Naive thymus-derived CD8-positive, alpha-beta T cell (primary cell): Measurements from ENCODE around the gene USP2. TPM values are rescaled to one million over a fixed set of nuclear protein-coding genes. Genes with fewer than 3 reads are reported as not detected.

Experiments used
- ATAC-seq, 2 donors: fragments of 150-1000 bp; cut with Tn5 transposase in 1 of 2; sonication (Bioruptor Pico), chemical (Tn5 transposase) in 1 of 2; 1 replicate in 1 of 2; 2 replicates in 1 of 2; pipeline ENCODE4 v1.10.0; 2021; ENCODE audit warnings: mild to moderate bottlenecking in 2 of 2, moderate library complexity in 2 of 2
- POLR2A ChIA-PET: fragments of 350-600 bp; sonication (Branson Sonifier 250); formaldehyde crosslinking; loops from one replicate; lab custom pipeline; 2021; ENCODE audit warnings: antibody characterized with exemption; lab: Charles Lee
- DNase-seq, 10 donors: peaks; one replicate each; pipeline versions ENCODE4 v3.0.0 to v3.0.0-alpha.2; 2020 to 2022
- H3K27ac Mint-ChIP-seq, 10 donors: one replicate each; pipeline ENCODE4 v1.8.0; 2020 to 2022; ENCODE audit warnings: mild to moderate bottlenecking in 10 of 10, mixed read lengths in 10 of 10, moderate library complexity in 4 of 10, inconsistent platforms in 1 of 10
- H3K27me3 Mint-ChIP-seq, 5 donors: one replicate each; pipeline ENCODE4 v1.8.0; 2021 to 2022; ENCODE audit warnings: mixed read lengths in 5 of 5
- H3K36me3 Mint-ChIP-seq, 3 donors: one replicate each; pipeline ENCODE4 v1.8.0; 2020 to 2022; ENCODE audit warnings: mixed read lengths in 3 of 3, mild to moderate bottlenecking in 2 of 3, inconsistent platforms in 1 of 3
- H3K4me1 Mint-ChIP-seq, 4 donors: one replicate each; pipeline ENCODE4 v1.8.0; 2021 to 2022; ENCODE audit warnings: mixed read lengths in 4 of 4
- H3K4me3 Mint-ChIP-seq, 10 donors: one replicate each; pipeline ENCODE4 v1.8.0; 2020 to 2022; ENCODE audit warnings: mild to moderate bottlenecking in 10 of 10, mixed read lengths in 10 of 10, moderate library complexity in 6 of 10, inconsistent platforms in 1 of 10
- H3K9me3 Mint-ChIP-seq, 9 donors: one replicate each; pipeline ENCODE4 v1.8.0; 2020 to 2022; ENCODE audit warnings: mixed read lengths in 9 of 9, mild to moderate bottlenecking in 3 of 9, inconsistent platforms in 1 of 9, moderate library complexity in 1 of 9
- polyA plus RNA-seq, 3 donors: library from polyadenylated mRNA; unstranded; fragments of 300-500 nt; fragmentation: Illumina TruSeq; gene quantifications; one replicate each; pipeline ENCODE4 v1.2.3, GENCODE V29; 2021
- total RNA-seq, 8 experiments: library from RNA in 2 of 8; stranded (reverse) in 2 of 8; gene quantifications; one replicate each; pipeline ENCODE4 v1.2.3 and lab custom pipeline; 2021 to 2026

USP2 gene
- total and polyA plus RNA-seq, 5 experiments from 2014 or later = 0.13 to 0.23 (median 0.16) TPM; not detected in 2

GRCh38 chr11:119342362-119343130 lies 38.9 kb downstream of the USP2 start:
- Mint-ChIP-seq H3K27ac (peak overlapping the region in 1 of 10 donors; percentile 33), H3K27me3 (peaks cover 9 to 59% (median 39%) of the 10 kb centered on the region in 5 donors), H3K36me3 (peaks cover 0 to 8% (median 2%) of the 10 kb centered on the region in 3 donors), H3K4me1 (peaks cover 10 to 30% (median 19%) of the 10 kb centered on the region in 4 donors), H3K4me3 (no peak overlapping the region), H3K9me3 (no peaks in the 10 kb centered on the region)
- POLR2A ChIA-PET = no interaction called here
- ATAC-seq (no peak), DNase-seq (no peak)

GRCh38 chr11:119342023-119342300 lies 39.5 kb downstream of the USP2 start:
- POLR2A ChIA-PET = no interaction called here
- peaks cover 9 to 53% (median 33%) of the 10 kb centered on the region in 5 donors for H3K27me3 Mint-ChIP-seq
- no peak for ATAC-seq
- peaks cover 10 to 36% (median 23%) of the 10 kb centered on the region in 4 donors for H3K4me1 Mint-ChIP-seq
- H3K27ac Mint-ChIP-seq = peak overlapping the region in 1 of 10 donors; percentile 33
- DNase-seq = no peak
- H3K4me3 Mint-ChIP-seq = no peak overlapping the region
- no peaks in the 10 kb centered on the region for H3K9me3 Mint-ChIP-seq
- H3K36me3 Mint-ChIP-seq = peaks cover 0 to 8% (median 2%) of the 10 kb centered on the region in 3 donors

GRCh38 chr11:119341222-119342022 lies 40.1 kb downstream of the USP2 start:
- POLR2A ChIA-PET = interaction anchor here (1.0 to 1.4 kb wide), 2 partner anchors 28 to 40 kb away, joined by 3 read pairs; no protein-coding TSS in a partner anchor
- ATAC-seq = peak; percentile 25 to 37
- Mint-ChIP-seq H3K4me1 (peaks cover 10 to 41% (median 27%) of the 10 kb centered on the region in 4 donors), H3K4me3 (peak overlapping the region in 8 of 10 donors; percentile 5 to 66 (median 38)), H3K27me3 (peaks cover 9 to 47% (median 28%) of the 10 kb centered on the region in 5 donors), H3K27ac (peak overlapping the region in 3 of 10 donors; percentile 16 to 75 (median 17)), H3K36me3 (peaks cover 0 to 9% (median 3%) of the 10 kb centered on the region in 3 donors), H3K9me3 (no peaks in the 10 kb centered on the region)
- no peak for DNase-seq

- peak in 1 of 10 donors; percentile 61 for DNase-seq
- POLR2A ChIA-PET = interaction anchor here (1.0 to 1.4 kb wide), 2 partner anchors 27 to 40 kb away, joined by 3 read pairs; no protein-coding TSS in a partner anchor
- H3K4me3 Mint-ChIP-seq = peak within 1 kb of the TSS; percentile 5 to 66 (median 34)
Observed at GRCh38 chr11:119340335-119341221, 40.9 kb downstream of the USP2 start, which contains the start of gene C1QTNF5. TSS of gene C1QTNF5 (minus strand) at chr11:119340883. CDS start at chr11:119340397, 486 bp downstream.

GRCh38 chr11:119339589-119340334 lies 41.7 kb downstream of the USP2 start:
- no peaks in the 10 kb centered on the region for H3K9me3 Mint-ChIP-seq
- peaks cover 0 to 10% (median 3%) of the 10 kb centered on the region in 3 donors for H3K36me3 Mint-ChIP-seq
- H3K27me3 Mint-ChIP-seq = peaks cover 9 to 47% (median 24%) of the 10 kb centered on the region in 5 donors
- POLR2A ChIA-PET = interaction anchor here (1.4 kb wide), 1 partner anchor 41 kb away, joined by 3 read pairs; no protein-coding TSS in a partner anchor
- peak overlapping the region in 9 of 10 donors; percentile 26 to 77 (median 63) for H3K4me3 Mint-ChIP-seq
- peaks cover 15 to 58% (median 40%) of the 10 kb centered on the region in 4 donors for H3K4me1 Mint-ChIP-seq
- peak in 1 of 2 donors; percentile 26 for ATAC-seq
- no peak overlapping the region for H3K27ac Mint-ChIP-seq
- DNase-seq = peak in 2 of 10 donors; percentile 48 to 61

More at GRCh38 chr11:119340335-119341221, 40.9 kb downstream of the USP2 start, which contains the start of gene C1QTNF5:
- Mint-ChIP-seq H3K9me3 (no peaks in the 10 kb centered on the region), H3K36me3 (peaks cover 0 to 10% (median 3%) of the 10 kb centered on the region in 3 donors), H3K4me1 (peaks cover 14 to 50% (median 32%) of the 10 kb centered on the region in 4 donors), H3K27ac (peak within 1 kb of the TSS in 3 of 10 donors; percentile 16 to 75 (median 17)), H3K27me3 (peaks cover 9 to 47% (median 28%) of the 10 kb centered on the region in 5 donors)
- ATAC-seq = peak in 1 of 2 donors; percentile 36

- peaks cover 9 to 47% (median 24%) of the 10 kb centered on the region in 5 donors for H3K27me3 Mint-ChIP-seq
- ATAC-seq (no peak), DNase-seq (peak in 1 of 10 donors; percentile 54)
- peak overlapping the region in 9 of 10 donors; percentile 26 to 77 (median 64) for H3K4me3 Mint-ChIP-seq
- H3K4me1 Mint-ChIP-seq = peaks cover 17 to 60% (median 45%) of the 10 kb centered on the region in 4 donors
- POLR2A ChIA-PET = interaction anchor here (1.0 kb wide), 1 partner anchor 133 kb away, joined by 3 read pairs; the partner anchor contains the start of gene CBL
- peaks cover 0 to 10% (median 3%) of the 10 kb centered on the region in 3 donors for H3K36me3 Mint-ChIP-seq
- no peaks in the 10 kb centered on the region for H3K9me3 Mint-ChIP-seq
- peak overlapping the region in 1 of 10 donors; percentile 25 for H3K27ac Mint-ChIP-seq
Observed at GRCh38 chr11:119338965-119339588, 42.4 kb downstream of the USP2 start.

GRCh38 chr11:119338318-119338890 lies 43.1 kb downstream of the USP2 start:
- peak overlapping the region; percentile 2 to 86 (median 64) for H3K4me3 Mint-ChIP-seq
- no peaks in the 10 kb centered on the region for H3K9me3 Mint-ChIP-seq
- peaks cover 0 to 10% (median 3%) of the 10 kb centered on the region in 3 donors for H3K36me3 Mint-ChIP-seq
- peaks cover 17 to 60% (median 49%) of the 10 kb centered on the region in 4 donors for H3K4me1 Mint-ChIP-seq
- H3K27me3 Mint-ChIP-seq = peaks cover 9 to 41% (median 21%) of the 10 kb centered on the region in 5 donors
- ATAC-seq (peak; percentile 29 to 34), DNase-seq (peak; percentile 48 to 79 (median 66))
- POLR2A ChIA-PET = interaction anchor here (1.0 kb wide), 1 partner anchor 132 kb away, joined by 3 read pairs; the partner anchor contains the start of gene CBL
- H3K27ac Mint-ChIP-seq = peak overlapping the region in 3 of 10 donors; percentile 19 to 76 (median 75)

- POLR2A ChIA-PET = no interaction called here
- Mint-ChIP-seq H3K4me1 (peaks cover 19 to 60% (median 52%) of the 10 kb centered on the region in 4 donors), H3K4me3 (peak overlapping the region in 4 of 10 donors; percentile 10 to 86 (median 38)), H3K9me3 (no peaks in the 10 kb centered on the region), H3K27me3 (peaks cover 9 to 35% (median 18%) of the 10 kb centered on the region in 5 donors), H3K27ac (peak overlapping the region in 2 of 10 donors; percentile 19 to 43), H3K36me3 (peaks cover 0 to 10% (median 3%) of the 10 kb centered on the region in 3 donors)
- DNase-seq = peak in 1 of 10 donors; percentile 56
- ATAC-seq = no peak
Observed at GRCh38 chr11:119337581-119338317, 43.7 kb downstream of the USP2 start.

- Mint-ChIP-seq H3K27ac (peak overlapping the region in 4 of 10 donors; percentile 37 to 79 (median 68)), H3K4me1 (peaks cover 20 to 60% (median 53%) of the 10 kb centered on the region in 4 donors), H3K9me3 (no peaks in the 10 kb centered on the region), H3K4me3 (peak overlapping the region; percentile 36 to 95 (median 67)), H3K36me3 (peaks cover 0 to 10% (median 3%) of the 10 kb centered on the region in 3 donors), H3K27me3 (peaks cover 9 to 28% (median 18%) of the 10 kb centered on the region in 5 donors)
- POLR2A ChIA-PET = no interaction called here
- ATAC-seq (no peak), DNase-seq (no peak)
Observed at GRCh38 chr11:119336744-119337469, 44.6 kb downstream of the USP2 start.
